HG03457 (cell line): Measurements from ENCODE around the gene ADGRF4.
"Not testable (repeated sequence)": the region's sequence is repeated elsewhere in the genome, so short reads cannot be mapped to it uniquely, and the experiment has no call there.

Experiments used
- ATAC-seq: cut with Tn5 transposase; IDR thresholded peaks from one replicate; pipeline ENCODE4 v1.9.1; 2021; ENCODE audit warnings: moderate number of reproducible peaks; ENCODE audit not compliant: unreplicated experiment

ADGRF4 gene

GRCh38 chr6:47734831-47735481 is 36.6 kb downstream of the ADGRF4 start:
- no peak for ATAC-seq

- no peak for ATAC-seq
Observed at GRCh38 chr6:47736083-47736700, 37.8 kb downstream of the ADGRF4 start.

GRCh38 chr6:47737406-47737805 is 39.0 kb downstream of the ADGRF4 start:
- no peak for ATAC-seq

- ATAC-seq = no peak
Observed at GRCh38 chr6:47740714-47741113, 42.3 kb downstream of the ADGRF4 start.

GRCh38 chr6:47741807-47742206 is 43.4 kb downstream of the ADGRF4 start:
- ATAC-seq = no peak

- no peak for ATAC-seq
Observed at GRCh38 chr6:47743744-47744143, 45.4 kb downstream of the ADGRF4 start.

GRCh38 chr6:47745269-47745668 is 46.9 kb downstream of the ADGRF4 start:
- ATAC-seq = not testable (repeated sequence)

GRCh38 chr6:47749757-47750156 is 51.4 kb downstream of the ADGRF4 start:
- ATAC-seq = no peak

- no peak for ATAC-seq
Observed at GRCh38 chr6:47752801-47753200, 54.4 kb downstream of the ADGRF4 start.

GRCh38 chr6:47759364-47759763 is 61.0 kb downstream of the ADGRF4 start:
- ATAC-seq = no peak

- no peak for ATAC-seq
Observed at GRCh38 chr6:47762502-47762901, 64.1 kb downstream of the ADGRF4 start.

- no peak for ATAC-seq
Observed at GRCh38 chr6:47766445-47766844, 68.1 kb downstream of the ADGRF4 start.

GRCh38 chr6:47767102-47767501 is 68.7 kb downstream of the ADGRF4 start:
- no peak for ATAC-seq

GRCh38 chr6:47769982-47770381 is 71.6 kb downstream of the ADGRF4 start:
- ATAC-seq = no peak
